Measurements from ENCODE around the gene GARS1.
A peak's percentile ranks its signal among the peaks of the same experiment; 100 is the strongest.

GARS1 gene, protein sequence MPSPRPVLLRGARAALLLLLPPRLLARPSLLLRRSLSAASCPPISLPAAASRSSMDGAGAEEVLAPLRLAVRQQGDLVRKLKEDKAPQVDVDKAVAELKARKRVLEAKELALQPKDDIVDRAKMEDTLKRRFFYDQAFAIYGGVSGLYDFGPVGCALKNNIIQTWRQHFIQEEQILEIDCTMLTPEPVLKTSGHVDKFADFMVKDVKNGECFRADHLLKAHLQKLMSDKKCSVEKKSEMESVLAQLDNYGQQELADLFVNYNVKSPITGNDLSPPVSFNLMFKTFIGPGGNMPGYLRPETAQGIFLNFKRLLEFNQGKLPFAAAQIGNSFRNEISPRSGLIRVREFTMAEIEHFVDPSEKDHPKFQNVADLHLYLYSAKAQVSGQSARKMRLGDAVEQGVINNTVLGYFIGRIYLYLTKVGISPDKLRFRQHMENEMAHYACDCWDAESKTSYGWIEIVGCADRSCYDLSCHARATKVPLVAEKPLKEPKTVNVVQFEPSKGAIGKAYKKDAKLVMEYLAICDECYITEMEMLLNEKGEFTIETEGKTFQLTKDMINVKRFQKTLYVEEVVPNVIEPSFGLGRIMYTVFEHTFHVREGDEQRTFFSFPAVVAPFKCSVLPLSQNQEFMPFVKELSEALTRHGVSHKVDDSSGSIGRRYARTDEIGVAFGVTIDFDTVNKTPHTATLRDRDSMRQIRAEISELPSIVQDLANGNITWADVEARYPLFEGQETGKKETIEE

DNA sequence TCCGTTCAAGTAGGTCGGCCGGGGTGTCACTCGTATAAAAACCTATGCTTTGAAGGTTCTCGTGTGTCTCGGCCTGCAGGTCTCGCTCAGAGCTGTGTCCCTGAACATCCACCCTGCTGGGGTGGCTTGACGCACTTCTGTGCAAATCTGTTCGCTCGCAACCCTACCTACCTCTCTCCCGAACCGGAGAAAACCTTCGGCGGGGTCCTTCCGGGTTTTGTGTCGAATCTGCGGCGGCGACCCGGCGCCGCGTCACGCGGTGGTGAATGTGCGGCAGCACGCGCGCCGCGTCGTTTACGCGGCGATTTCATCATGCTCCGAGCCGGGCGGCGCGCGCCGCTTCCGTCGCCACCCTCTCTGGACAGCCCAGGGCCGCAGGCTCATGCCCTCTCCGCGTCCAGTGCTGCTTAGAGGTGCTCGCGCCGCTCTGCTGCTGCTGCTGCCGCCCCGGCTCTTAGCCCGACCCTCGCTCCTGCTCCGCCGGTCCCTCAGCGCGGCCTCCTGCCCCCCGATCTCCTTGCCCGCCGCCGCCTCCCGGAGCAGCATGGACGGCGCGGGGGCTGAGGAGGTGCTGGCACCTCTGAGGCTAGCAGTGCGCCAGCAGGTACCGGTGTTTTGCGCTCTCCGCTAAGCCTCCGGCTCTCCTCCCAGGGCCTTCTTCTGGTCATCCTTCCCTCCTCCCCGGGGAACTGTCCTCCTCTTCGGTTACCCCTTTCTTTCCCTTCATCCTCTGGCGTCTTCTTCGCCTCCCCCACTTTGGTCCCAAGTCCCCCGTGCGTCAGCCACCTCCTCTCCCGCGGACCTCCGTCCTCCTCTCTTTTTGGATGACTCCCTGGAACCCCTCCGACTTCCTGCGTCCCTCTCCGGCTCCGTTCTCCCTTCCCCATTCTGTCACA, at the start of gene GARS1:
GARS1 (plus strand) TSS at position 339 of the 896 bp plus-strand sequence; CDS start at position 383, 44 bp downstream.
- in situ Hi-C loops (cut with HindIII; ENCODE audit: low pct_ligation_motif_present, low pct_unique_long_range_greater_than_20kb, low sequenced_read_pairs), result no loop called here
- peak; percentile 96 for DNase-seq

GRCh38 chr7:30545791-30546555, 48.7 kb upstream of the GARS1 start:
- in situ Hi-C loops (cut with HindIII; ENCODE audit: low pct_ligation_motif_present, low pct_unique_long_range_greater_than_20kb, low sequenced_read_pairs), result no loop called here

GRCh38 chr7:30546596-30546995, 48.1 kb upstream of the GARS1 start:
- DNase-seq, result no peak
- in situ Hi-C loops (cut with HindIII; ENCODE audit: low pct_ligation_motif_present, low pct_unique_long_range_greater_than_20kb, low sequenced_read_pairs), result no loop called here

More at GRCh38 chr7:30545791-30546555, 48.7 kb upstream of the GARS1 start:
- DNase-seq, result no peak

GRCh38 chr7:30548845-30549244, 45.8 kb upstream of the GARS1 start:
- in situ Hi-C loops (cut with HindIII; ENCODE audit: low pct_ligation_motif_present, low pct_unique_long_range_greater_than_20kb, low sequenced_read_pairs), result no loop called here
- DNase-seq, result peak; percentile 76

DNA sequence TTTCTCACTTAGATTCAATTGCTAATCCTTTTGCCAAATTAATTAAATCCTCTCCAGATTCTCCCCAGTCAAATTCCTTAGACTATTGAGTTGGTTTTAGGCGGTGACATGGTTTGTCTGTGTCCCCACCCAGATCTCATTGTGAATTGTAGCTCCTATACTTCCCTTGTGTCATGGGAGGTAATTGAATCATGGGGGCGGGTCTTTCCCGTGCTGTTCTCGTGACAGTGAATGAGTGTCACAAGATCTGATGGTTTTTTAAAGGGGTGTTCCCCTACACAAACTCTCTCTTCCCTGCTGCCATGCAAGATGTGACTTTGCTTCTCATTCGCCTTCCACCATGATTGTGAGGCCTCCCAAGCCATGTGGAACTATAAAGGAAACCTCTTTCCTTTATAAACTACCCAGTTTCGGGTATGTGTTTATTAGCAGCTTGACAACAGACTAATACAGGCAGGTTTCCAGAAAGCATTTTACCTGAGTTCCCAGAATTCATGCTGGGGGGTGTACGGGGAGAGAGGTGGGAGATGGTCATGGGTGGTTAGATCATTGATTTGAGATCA, 44.7 kb upstream of the GARS1 start:
- DNase-seq, result no peak
- in situ Hi-C loops (cut with HindIII; ENCODE audit: low pct_ligation_motif_present, low pct_unique_long_range_greater_than_20kb, low sequenced_read_pairs), result no loop called here

GRCh38 chr7:30552330-30552729, 42.3 kb upstream of the GARS1 start:
- in situ Hi-C loops (cut with HindIII; ENCODE audit: low pct_ligation_motif_present, low pct_unique_long_range_greater_than_20kb, low sequenced_read_pairs), result no loop called here
- DNase-seq, result no peak

GRCh38 chr7:30553141-30553540, 41.5 kb upstream of the GARS1 start:
- in situ Hi-C loops (cut with HindIII; ENCODE audit: low pct_ligation_motif_present, low pct_unique_long_range_greater_than_20kb, low sequenced_read_pairs), result no loop called here
- DNase-seq, result no peak

GRCh38 chr7:30553546-30553945, 41.1 kb upstream of the GARS1 start:
- no peak for DNase-seq
- in situ Hi-C loops (cut with HindIII; ENCODE audit: low pct_ligation_motif_present, low pct_unique_long_range_greater_than_20kb, low sequenced_read_pairs), result no loop called here

DNA sequence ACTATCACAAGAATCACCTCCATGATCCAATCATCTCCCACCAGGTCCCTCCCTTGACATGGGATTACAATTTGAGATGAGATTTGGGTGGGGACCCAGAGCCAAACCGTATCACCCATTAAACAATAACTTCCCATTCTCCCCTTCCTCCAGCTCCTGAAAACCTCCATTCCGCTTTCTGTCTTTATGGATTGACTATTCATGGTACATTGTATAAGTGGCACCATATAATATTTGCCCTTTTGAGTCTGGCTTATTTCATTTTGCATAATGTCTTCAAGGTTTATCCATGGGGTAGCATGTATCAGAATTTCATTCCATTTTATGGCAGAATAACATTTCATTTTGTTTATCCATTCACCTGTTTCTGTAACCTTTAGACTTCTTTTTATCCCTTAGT, 39.2 kb upstream of the GARS1 start:
- no peak for DNase-seq
- in situ Hi-C loops (cut with HindIII; ENCODE audit: low pct_ligation_motif_present, low pct_unique_long_range_greater_than_20kb, low sequenced_read_pairs), result no loop called here

GRCh38 chr7:30556840-30557239, 37.8 kb upstream of the GARS1 start:
- no peak for DNase-seq
- in situ Hi-C loops (cut with HindIII; ENCODE audit: low pct_ligation_motif_present, low pct_unique_long_range_greater_than_20kb, low sequenced_read_pairs), result no loop called here

GRCh38 chr7:30557245-30557644, 37.4 kb upstream of the GARS1 start:
- no peak for DNase-seq
- in situ Hi-C loops (cut with HindIII; ENCODE audit: low pct_ligation_motif_present, low pct_unique_long_range_greater_than_20kb, low sequenced_read_pairs), result no loop called here

- no peak for DNase-seq
- in situ Hi-C loops (cut with HindIII; ENCODE audit: low pct_ligation_motif_present, low pct_unique_long_range_greater_than_20kb, low sequenced_read_pairs), result no loop called here
Measured at GRCh38 chr7:30559611-30560010, 35.1 kb upstream of the GARS1 start.

- in situ Hi-C loops (cut with HindIII; ENCODE audit: low pct_ligation_motif_present, low pct_unique_long_range_greater_than_20kb, low sequenced_read_pairs), result no loop called here
- DNase-seq, result no peak
Measured at GRCh38 chr7:30561389-30561788, 33.3 kb upstream of the GARS1 start.

- DNase-seq, result peak; percentile 32
- in situ Hi-C loops (cut with HindIII; ENCODE audit: low pct_ligation_motif_present, low pct_unique_long_range_greater_than_20kb, low sequenced_read_pairs), result no loop called here
Measured at GRCh38 chr7:30562498-30562897, 32.2 kb upstream of the GARS1 start.

DNA sequence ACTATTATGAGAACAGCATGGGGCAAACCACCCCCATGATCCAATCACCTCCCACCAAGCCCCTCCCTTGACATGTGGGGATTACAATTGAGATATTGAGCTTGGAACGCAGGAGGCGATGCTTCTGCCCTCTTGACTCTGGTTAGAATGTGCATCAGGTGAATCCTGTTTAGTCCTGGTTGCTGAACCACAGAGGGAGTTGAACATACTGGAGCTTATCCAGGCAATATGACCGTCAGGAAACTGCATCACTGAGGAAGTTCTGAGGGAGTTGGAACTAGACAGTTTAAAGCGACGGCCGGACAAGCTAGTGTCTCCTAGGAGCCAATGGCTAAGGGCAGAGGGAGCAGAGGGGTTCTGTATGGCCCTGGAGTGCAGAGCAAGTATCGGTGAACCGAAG, 31.8 kb upstream of the GARS1 start:
- in situ Hi-C loops (cut with HindIII; ENCODE audit: low pct_ligation_motif_present, low pct_unique_long_range_greater_than_20kb, low sequenced_read_pairs), result no loop called here

GRCh38 chr7:30563326-30563942, 31.2 kb upstream of the GARS1 start:
- in situ Hi-C loops (cut with HindIII; ENCODE audit: low pct_ligation_motif_present, low pct_unique_long_range_greater_than_20kb, low sequenced_read_pairs), result no loop called here
- DNase-seq, result peak; percentile 39

More for the DNA sequence above, 31.8 kb upstream of the GARS1 start:
- no peak for DNase-seq

DNA sequence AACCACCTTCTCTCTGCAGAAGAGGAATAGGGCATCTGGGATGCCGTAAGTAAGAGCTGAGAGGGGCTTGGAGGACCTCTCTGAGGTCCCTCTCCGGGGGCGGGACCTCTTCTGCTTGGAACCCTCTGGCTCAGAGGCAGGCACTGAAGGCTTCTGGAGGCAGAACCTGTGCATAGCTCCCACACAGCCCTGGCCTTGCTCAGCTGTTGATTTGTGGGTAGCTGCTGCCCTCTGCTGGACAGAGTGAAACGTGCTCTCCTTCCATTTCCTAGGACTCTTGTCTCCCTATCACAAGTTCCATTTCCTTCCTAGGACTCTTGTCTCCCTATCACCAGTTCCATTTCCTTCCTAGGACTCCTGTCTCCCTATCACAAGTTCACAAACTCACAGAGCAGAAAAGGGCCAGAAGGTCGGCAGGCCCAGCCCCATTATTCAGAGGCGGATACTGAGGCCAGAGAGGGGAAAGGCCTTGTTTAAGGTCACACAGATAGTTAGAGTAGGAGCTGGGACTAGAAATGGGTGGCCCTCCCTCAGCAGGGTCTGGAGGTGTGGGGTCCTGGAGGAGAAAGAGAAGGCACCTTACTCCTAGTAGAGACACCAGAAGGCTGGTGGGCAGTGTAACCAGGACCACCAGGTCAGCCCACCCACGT, 30.3 kb upstream of the GARS1 start:
- in situ Hi-C loops (cut with HindIII; ENCODE audit: low pct_ligation_motif_present, low pct_unique_long_range_greater_than_20kb, low sequenced_read_pairs), result no loop called here
- DNase-seq, result peak; percentile 85
